SK-N-SH treated with all-trans-retinoic acid at 6 μM for 48 hours (cell line): ENCODE data around the gene E2F7.

Source experiments
- ATAC-seq: fragments of 200-7000 bp; cut with Tn5 transposase; 3 replicates; pipeline ENCODE4 v1.9.1; 2020; ENCODE audit warnings: mild to moderate bottlenecking, moderate library complexity
- ARNTL ChIP-seq: fragments of 450-650 bp; formaldehyde crosslinking; IDR thresholded peaks from 2 replicates; pipeline ENCODE4 v1.5.0; 2020; ENCODE audit warnings: low read depth, mild to moderate bottlenecking, moderate library complexity, borderline replicate concordance
- BACH2 ChIP-seq: fragments of 250-450 bp; sonication (Bioruptor Pico); IDR thresholded peaks from 2 replicates; pipeline ENCODE4 v1.9.0; 2021; ENCODE audit warnings: mild to moderate bottlenecking, borderline replicate concordance
- CSDC2 ChIP-seq: fragments of 250-450 bp; sonication (Bioruptor Pico); IDR thresholded peaks from 2 replicates; pipeline ENCODE4 v1.5.0; 2020; ENCODE audit warnings: mild to moderate bottlenecking, moderate library complexity
- ESRRG ChIP-seq: fragments of 250-450 bp; sonication (Bioruptor Pico); IDR thresholded peaks from 2 replicates; pipeline ENCODE4 v1.6.1; 2021; ENCODE audit warnings: mild to moderate bottlenecking
- GLIS3 ChIP-seq: fragments of 250-450 bp; sonication (Bioruptor Pico); IDR thresholded peaks from 2 replicates; pipeline ENCODE4 v1.5.0; 2020; ENCODE audit warnings: mild to moderate bottlenecking, moderate library complexity
- ISL1 ChIP-seq: fragments of 250-450 bp; sonication (Bioruptor Pico); IDR thresholded peaks from 2 replicates; pipeline ENCODE4 v2.1.2; 2022; ENCODE audit warnings: mild to moderate bottlenecking, moderate library complexity
- PPARA ChIP-seq: fragments of 250-450 bp; sonication (Bioruptor Pico); IDR thresholded peaks from 2 replicates; pipeline ENCODE4 v1.5.0; 2020; ENCODE audit warnings: mild to moderate bottlenecking, borderline replicate concordance
- RARB ChIP-seq: fragments of 250-450 bp; sonication (Bioruptor Pico); IDR thresholded peaks from 2 replicates; pipeline ENCODE4 v1.8.0; 2021; ENCODE audit warnings: mild to moderate bottlenecking, moderate library complexity
- TCF4 ChIP-seq: fragments of 250-450 bp; sonication (Bioruptor Pico); IDR thresholded peaks from 2 replicates; pipeline ENCODE4 v1.8.0; 2021; ENCODE audit warnings: mild to moderate bottlenecking, moderate library complexity, borderline replicate concordance
- TOX ChIP-seq: fragments of 250-450 bp; sonication (Bioruptor Pico); IDR thresholded peaks from 2 replicates; pipeline ENCODE4 v1.8.0; 2021; ENCODE audit warnings: mild to moderate bottlenecking, moderate library complexity, borderline replicate concordance
- ZC3H10 ChIP-seq: fragments of 250-450 bp; sonication (Bioruptor Pico); IDR thresholded peaks from 2 replicates; pipeline ENCODE4 v1.5.1; 2021; ENCODE audit warnings: mild to moderate bottlenecking, moderate library complexity
- ZFP30 ChIP-seq: fragments of 450-650 bp; formaldehyde crosslinking; IDR thresholded peaks from 2 replicates; pipeline ENCODE4 v1.5.0; 2022; ENCODE audit warnings: mild to moderate bottlenecking, moderate library complexity
- ZNF8 ChIP-seq: fragments of 450-650 bp; formaldehyde crosslinking; IDR thresholded peaks from 2 replicates; pipeline ENCODE4 v1.5.0; 2020; ENCODE audit warnings: mild to moderate bottlenecking, moderate library complexity
- TF ChIP-seq, protein P1 (sequence below): fragments of 250-450 bp; sonication (Bioruptor Pico); IDR thresholded peaks from 2 replicates; pipeline ENCODE4 v1.5.0; 2020; ENCODE audit warnings: mild to moderate bottlenecking, moderate library complexity
- TF ChIP-seq, protein P2 (sequence below): fragments of 250-450 bp; sonication (Bioruptor Pico); IDR thresholded peaks from 2 replicates; pipeline ENCODE4 v1.5.1; 2020; ENCODE audit warnings: low read depth, mild to moderate bottlenecking, moderate library complexity
- TF ChIP-seq, protein P3 (sequence below): fragments of 250-450 bp; sonication (Bioruptor Pico); IDR thresholded peaks from 2 replicates; pipeline ENCODE4 v1.8.0; 2021; ENCODE audit warnings: low read depth, mild to moderate bottlenecking, moderate library complexity, borderline replicate concordance
- TF ChIP-seq, protein P4 (sequence below): fragments of 250-450 bp; sonication (Bioruptor Pico); IDR thresholded peaks from 2 replicates; pipeline ENCODE4 v1.8.0; 2020; ENCODE audit warnings: mild to moderate bottlenecking, moderate library complexity, borderline replicate concordance

Gene E2F7

DNA sequence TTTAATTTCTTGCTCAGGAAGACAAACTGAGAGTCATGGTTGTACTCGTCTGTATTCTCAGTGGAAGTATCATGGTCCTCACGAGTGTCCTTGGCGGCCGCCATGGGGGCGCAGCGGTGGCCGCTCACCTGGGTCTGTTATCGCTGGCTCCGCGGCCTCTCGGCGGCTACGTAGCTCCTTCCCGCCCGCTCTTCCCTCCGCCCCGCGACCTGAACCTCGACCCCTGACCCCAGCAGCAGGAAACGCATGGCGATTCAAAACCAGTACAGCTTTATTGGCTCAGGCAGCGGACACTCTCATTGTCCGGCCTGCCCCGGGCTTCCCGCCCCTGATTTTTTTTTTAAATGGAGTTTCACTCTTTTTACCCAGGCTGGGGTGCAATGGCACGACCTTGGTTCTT lies 80.8 kb downstream of the E2F7 start:
- TF ChIP-seq ZNF8 (CRISPR knock-in tag) (no peak), ISL1 (CRISPR knock-in tag) (no peak), GLIS3 (CRISPR knock-in tag) (no peak), TOX (CRISPR knock-in tag) (no peak), ESRRG (CRISPR knock-in tag) (no peak), TCF4 (no peak), CSDC2 (CRISPR knock-in tag) (no peak), RARB (CRISPR knock-in tag) (no peak)
- TF ChIP-seq, protein P1, sequence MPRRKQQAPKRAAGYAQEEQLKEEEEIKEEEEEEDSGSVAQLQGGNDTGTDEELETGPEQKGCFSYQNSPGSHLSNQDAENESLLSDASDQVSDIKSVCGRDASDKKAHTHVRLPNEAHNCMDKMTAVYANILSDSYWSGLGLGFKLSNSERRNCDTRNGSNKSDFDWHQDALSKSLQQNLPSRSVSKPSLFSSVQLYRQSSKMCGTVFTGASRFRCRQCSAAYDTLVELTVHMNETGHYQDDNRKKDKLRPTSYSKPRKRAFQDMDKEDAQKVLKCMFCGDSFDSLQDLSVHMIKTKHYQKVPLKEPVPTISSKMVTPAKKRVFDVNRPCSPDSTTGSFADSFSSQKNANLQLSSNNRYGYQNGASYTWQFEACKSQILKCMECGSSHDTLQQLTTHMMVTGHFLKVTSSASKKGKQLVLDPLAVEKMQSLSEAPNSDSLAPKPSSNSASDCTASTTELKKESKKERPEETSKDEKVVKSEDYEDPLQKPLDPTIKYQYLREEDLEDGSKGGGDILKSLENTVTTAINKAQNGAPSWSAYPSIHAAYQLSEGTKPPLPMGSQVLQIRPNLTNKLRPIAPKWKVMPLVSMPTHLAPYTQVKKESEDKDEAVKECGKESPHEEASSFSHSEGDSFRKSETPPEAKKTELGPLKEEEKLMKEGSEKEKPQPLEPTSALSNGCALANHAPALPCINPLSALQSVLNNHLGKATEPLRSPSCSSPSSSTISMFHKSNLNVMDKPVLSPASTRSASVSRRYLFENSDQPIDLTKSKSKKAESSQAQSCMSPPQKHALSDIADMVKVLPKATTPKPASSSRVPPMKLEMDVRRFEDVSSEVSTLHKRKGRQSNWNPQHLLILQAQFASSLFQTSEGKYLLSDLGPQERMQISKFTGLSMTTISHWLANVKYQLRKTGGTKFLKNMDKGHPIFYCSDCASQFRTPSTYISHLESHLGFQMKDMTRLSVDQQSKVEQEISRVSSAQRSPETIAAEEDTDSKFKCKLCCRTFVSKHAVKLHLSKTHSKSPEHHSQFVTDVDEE, result no peak
- TF ChIP-seq, protein P2, sequence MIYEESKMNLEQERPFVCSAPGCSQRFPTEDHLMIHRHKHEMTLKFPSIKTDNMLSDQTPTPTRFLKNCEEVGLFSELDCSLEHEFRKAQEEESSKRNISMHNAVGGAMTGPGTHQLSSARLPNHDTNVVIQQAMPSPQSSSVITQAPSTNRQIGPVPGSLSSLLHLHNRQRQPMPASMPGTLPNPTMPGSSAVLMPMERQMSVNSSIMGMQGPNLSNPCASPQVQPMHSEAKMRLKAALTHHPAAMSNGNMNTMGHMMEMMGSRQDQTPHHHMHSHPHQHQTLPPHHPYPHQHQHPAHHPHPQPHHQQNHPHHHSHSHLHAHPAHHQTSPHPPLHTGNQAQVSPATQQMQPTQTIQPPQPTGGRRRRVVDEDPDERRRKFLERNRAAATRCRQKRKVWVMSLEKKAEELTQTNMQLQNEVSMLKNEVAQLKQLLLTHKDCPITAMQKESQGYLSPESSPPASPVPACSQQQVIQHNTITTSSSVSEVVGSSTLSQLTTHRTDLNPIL (CRISPR knock-in tag), result no peak
- TF ChIP-seq, protein P3, sequence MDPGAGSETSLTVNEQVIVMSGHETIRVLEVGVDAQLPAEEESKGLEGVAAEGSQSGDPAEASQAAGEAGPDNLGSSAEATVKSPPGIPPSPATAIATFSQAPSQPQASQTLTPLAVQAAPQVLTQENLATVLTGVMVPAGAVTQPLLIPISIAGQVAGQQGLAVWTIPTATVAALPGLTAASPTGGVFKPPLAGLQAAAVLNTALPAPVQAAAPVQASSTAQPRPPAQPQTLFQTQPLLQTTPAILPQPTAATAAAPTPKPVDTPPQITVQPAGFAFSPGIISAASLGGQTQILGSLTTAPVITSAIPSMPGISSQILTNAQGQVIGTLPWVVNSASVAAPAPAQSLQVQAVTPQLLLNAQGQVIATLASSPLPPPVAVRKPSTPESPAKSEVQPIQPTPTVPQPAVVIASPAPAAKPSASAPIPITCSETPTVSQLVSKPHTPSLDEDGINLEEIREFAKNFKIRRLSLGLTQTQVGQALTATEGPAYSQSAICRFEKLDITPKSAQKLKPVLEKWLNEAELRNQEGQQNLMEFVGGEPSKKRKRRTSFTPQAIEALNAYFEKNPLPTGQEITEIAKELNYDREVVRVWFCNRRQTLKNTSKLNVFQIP, result no peak
- TF ChIP-seq, protein P4, sequence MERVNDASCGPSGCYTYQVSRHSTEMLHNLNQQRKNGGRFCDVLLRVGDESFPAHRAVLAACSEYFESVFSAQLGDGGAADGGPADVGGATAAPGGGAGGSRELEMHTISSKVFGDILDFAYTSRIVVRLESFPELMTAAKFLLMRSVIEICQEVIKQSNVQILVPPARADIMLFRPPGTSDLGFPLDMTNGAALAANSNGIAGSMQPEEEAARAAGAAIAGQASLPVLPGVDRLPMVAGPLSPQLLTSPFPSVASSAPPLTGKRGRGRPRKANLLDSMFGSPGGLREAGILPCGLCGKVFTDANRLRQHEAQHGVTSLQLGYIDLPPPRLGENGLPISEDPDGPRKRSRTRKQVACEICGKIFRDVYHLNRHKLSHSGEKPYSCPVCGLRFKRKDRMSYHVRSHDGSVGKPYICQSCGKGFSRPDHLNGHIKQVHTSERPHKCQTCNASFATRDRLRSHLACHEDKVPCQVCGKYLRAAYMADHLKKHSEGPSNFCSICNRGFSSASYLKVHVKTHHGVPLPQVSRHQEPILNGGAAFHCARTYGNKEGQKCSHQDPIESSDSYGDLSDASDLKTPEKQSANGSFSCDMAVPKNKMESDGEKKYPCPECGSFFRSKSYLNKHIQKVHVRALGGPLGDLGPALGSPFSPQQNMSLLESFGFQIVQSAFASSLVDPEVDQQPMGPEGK, result no peak
- TF ChIP-seq, all 23 proteins: peak for 0
- ATAC-seq, result no peak

DNA sequence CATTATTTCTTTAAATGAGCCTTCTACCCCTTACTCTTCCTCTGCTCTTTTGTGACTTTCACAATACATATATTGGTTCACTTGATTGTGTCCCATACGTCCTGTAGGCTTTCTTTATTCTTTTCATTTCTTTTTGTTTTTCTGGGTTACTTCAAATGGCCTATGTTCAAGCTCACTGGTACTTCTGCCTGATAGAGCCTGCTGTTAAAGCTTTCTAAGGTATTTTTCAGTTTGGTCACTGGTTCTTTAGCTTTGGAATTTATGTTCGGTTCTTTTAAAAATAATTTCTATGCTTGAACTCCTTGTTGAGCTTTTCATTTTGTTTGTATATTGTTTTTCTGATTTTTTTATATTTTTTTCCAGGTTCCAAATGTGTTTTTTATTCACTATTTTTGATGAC lies 81.9 kb downstream of the E2F7 start:
- ATAC-seq, result no peak
- TF ChIP-seq CSDC2 (CRISPR knock-in tag) (no peak), ZC3H10 (CRISPR knock-in tag) (no peak), RARB (CRISPR knock-in tag) (no peak)

DNA sequence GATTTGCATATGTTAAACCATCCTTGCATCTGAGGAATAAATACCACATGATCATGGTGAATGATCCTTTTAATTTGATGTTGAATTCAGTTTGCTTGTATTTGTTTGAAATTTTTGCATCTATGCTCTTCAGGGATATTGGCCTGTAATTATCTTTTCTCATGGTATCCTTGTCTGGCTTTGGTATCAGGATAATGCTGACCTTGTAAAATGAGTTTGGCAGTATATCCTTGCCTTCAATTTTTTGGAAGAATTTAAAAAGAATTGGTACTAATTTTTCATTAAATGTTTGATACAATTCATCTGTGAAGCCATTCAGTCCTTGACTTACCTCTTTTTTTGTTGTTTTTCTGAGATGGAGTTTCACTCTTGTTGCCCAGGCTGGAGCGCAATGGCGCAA lies 85.2 kb downstream of the E2F7 start:
- no peak for TF ChIP-seq CSDC2 (CRISPR knock-in tag)
- TF ChIP-seq, protein P4, result no peak
- no peak for TF ChIP-seq ZFP30 (CRISPR knock-in tag)
- TF ChIP-seq, protein P3, result no peak
- no peak for TF ChIP-seq BACH2 (CRISPR knock-in tag)
- TF ChIP-seq PPARA, result no peak
- no peak for TF ChIP-seq ARNTL (CRISPR knock-in tag)
- TF ChIP-seq, protein P1, result no peak
- no peak for ATAC-seq
